Thyroid gland (tissue), 4 donors: ENCODE results near the gene SLC47A2. TPM values are rescaled to one million over a fixed set of nuclear protein-coding genes. Genes with fewer than 3 reads are reported as not detected.

Source experiments
- DNase-seq, 2 donors: peaks; one replicate each; pipeline ENCODE4 v3.0.0-alpha.2; 2019
- H3K27ac ChIP-seq, 3 donors: fragments of 200-600 bp; sonication (generic); 1 replicate in 2 of 3; 2 replicates in 1 of 3; pipeline ENCODE4 v1.5.1; 2016 to 2019; ENCODE audit warnings: mild to moderate bottlenecking in 1 of 3, moderate library complexity in 1 of 3
- H3K27me3 ChIP-seq: fragments of 200-600 bp; sonication (generic); one replicate; pipeline ENCODE4 v1.5.1; 2019
- H3K36me3 ChIP-seq, 2 donors: fragments of 200-600 bp; sonication (generic); one replicate each; pipeline ENCODE4 v1.5.1; 2016 to 2019
- H3K4me1 ChIP-seq, 2 donors: fragments of 200-600 bp; sonication (generic); one replicate each; pipeline ENCODE4 v1.5.1; 2017 to 2019
- H3K4me3 ChIP-seq, 3 donors: fragments of 200-600 bp; sonication (generic); replicated peaks in 1 of 3; 1 replicate in 2 of 3; 2 replicates in 1 of 3; pipeline ENCODE4 v1.5.1; 2016; ENCODE audit warnings: mild to moderate bottlenecking in 1 of 3
- H3K9me3 ChIP-seq: fragments of 200-600 bp; sonication (generic); one replicate; pipeline ENCODE4 v1.5.1; 2017
- POLR2A ChIP-seq, 2 donors: fragments of 450-650 bp; IDR thresholded peaks; one replicate each; pipeline ENCODE4 v1.6.1; 2017; ENCODE audit warnings: antibody characterized with exemption in 2 of 2, mild to moderate bottlenecking in 2 of 2, moderate library complexity in 1 of 2
- WGBS, 2 donors: methylation state at CpG; one replicate each; pipeline ENCODE4 v1.1.5; 2017; 5-methylcytosine and 5-hydroxymethylcytosine counted together
- intact Hi-C: fragments of 100-400 bp; cut with DNase I; formaldehyde crosslinking; loops from one replicate; pipeline ENCODE4 v1.15.1; 2023
- small RNA-seq: library from RNA; depleted of rRNA; stranded (forward); fragments of <200 nt; gene quantifications from one replicate; pipeline ENCODE3, GENCODE V24; 2016
- total RNA-seq, 4 donors: library from RNA; depleted of rRNA; stranded (reverse); fragments of >200 nt; gene quantifications; one replicate each; pipeline ENCODE4 v1.2.3, GENCODE V29; 2016
- TF ChIP-seq, protein P1 (sequence below), 6 experiments: fragments of 200-600 bp in 3 of 6; fragments of 450-650 bp in 3 of 6; sonication (generic) in 3 of 6; IDR thresholded peaks; one replicate each; pipeline ENCODE4 v1.5.1; 2016 to 2019; ENCODE audit warnings: antibody characterized with exemption in 6 of 6, mild to moderate bottlenecking in 2 of 6, inconsistent platforms in 1 of 6, moderate library complexity in 1 of 6

SLC47A2 gene
- total RNA-seq, 4 donors from 2014 or later: 0.45 to 1.4 TPM; not detected in 2

DNA sequence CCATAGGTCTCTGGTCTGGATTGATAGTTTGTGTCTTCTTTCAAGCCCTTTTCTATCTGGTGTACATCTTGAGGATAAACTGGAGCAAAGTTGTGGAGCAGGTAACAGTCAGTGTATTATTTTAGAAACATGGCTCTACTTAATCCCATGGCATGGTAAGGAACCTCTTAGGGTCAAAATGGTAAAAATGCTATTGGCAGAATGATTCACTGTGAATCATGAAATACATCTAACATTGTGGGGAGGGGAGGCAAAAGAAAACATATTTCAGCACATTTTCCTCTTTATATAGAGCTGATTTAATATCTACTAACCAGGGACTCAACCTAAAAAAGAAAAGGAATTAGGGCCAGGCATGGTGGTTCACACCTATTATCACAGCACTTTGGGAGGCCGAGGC is 85.7 kb downstream of the SLC47A2 start:
- WGBS, 2 donors: 90 to 96% methylated on average over 1 of the region's 1 CpG
- Histone ChIP-seq H3K27ac (no peak overlapping the region), H3K4me1 (no peaks in the 10 kb centered on the region), H3K36me3 (no peaks in the 10 kb centered on the region), H3K4me3 (no peak overlapping the region), H3K9me3 (no peaks in the 10 kb centered on the region), H3K27me3 (no peaks in the 10 kb centered on the region)
- intact Hi-C loops: loop anchor here (10.0 kb wide), 1 partner anchor 56 kb away; no protein-coding TSS in a partner anchor
- DNase-seq: no peak
- TF ChIP-seq, protein P1, sequence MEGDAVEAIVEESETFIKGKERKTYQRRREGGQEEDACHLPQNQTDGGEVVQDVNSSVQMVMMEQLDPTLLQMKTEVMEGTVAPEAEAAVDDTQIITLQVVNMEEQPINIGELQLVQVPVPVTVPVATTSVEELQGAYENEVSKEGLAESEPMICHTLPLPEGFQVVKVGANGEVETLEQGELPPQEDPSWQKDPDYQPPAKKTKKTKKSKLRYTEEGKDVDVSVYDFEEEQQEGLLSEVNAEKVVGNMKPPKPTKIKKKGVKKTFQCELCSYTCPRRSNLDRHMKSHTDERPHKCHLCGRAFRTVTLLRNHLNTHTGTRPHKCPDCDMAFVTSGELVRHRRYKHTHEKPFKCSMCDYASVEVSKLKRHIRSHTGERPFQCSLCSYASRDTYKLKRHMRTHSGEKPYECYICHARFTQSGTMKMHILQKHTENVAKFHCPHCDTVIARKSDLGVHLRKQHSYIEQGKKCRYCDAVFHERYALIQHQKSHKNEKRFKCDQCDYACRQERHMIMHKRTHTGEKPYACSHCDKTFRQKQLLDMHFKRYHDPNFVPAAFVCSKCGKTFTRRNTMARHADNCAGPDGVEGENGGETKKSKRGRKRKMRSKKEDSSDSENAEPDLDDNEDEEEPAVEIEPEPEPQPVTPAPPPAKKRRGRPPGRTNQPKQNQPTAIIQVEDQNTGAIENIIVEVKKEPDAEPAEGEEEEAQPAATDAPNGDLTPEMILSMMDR (IDR thresholded peaks at IDR 0.05): no peak
- TF ChIP-seq POLR2A (IDR thresholded peaks at IDR 0.05): no peak

DNA sequence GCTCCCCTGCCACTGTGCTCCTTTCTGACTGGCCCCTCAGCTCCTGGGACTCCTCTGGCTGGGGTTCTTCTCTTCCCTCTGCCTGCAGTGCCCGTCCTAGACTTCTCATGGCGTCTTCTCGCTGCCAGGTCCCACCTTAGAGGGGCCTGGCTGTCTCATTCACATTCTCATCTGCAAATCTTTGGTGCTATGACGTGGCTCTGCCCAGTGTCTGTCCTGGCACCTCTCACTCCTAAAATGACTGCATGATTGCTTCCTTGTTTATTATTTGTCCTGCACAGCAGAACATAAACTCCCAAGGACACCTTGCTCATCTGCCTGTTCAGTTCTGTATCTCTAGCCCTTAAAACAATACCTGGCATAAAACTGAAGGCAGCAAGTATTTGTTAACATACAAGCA is 86.3 kb downstream of the SLC47A2 start:
- Histone ChIP-seq H3K27me3 (no peaks in the 10 kb centered on the region), H3K4me1 (no peaks in the 10 kb centered on the region), H3K9me3 (no peaks in the 10 kb centered on the region), H3K4me3 (no peak overlapping the region), H3K27ac (no peak overlapping the region), H3K36me3 (no peaks in the 10 kb centered on the region)
- no peak for TF ChIP-seq POLR2A (IDR thresholded peaks at IDR 0.05)
- WGBS, 2 donors: 88 to 89% methylated on average over 4 of the region's 4 CpGs
- intact Hi-C loops: loop anchor here (10.0 kb wide), 1 partner anchor 55 kb away; no protein-coding TSS in a partner anchor
- no peak for DNase-seq

DNA sequence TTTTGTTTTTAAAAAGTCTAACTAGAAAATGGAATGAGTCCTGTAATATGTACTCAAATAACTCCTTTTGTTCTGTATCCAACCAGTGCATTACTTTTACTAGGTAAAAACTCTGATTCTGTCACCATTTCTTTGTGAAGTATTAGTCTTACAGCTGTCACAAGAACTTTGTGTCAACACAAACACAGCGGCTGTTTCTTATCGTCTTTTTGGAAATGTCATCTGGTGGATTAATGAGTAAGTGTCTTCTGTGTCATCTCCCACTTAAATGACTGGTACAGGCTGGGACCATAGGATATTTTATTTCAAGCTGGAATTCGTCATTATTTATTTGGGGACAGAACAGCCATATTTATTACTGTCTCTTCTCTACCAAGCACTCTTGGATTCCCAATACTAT is 86.9 kb downstream of the SLC47A2 start:
- Histone ChIP-seq H3K27me3 (no peaks in the 10 kb centered on the region), H3K4me3 (no peak overlapping the region), H3K4me1 (no peaks in the 10 kb centered on the region), H3K27ac (no peak overlapping the region), H3K36me3 (no peaks in the 10 kb centered on the region), H3K9me3 (no peaks in the 10 kb centered on the region)
- WGBS, 2 donors: 79 to 80% methylated on average over 3 of the region's 3 CpGs
- TF ChIP-seq POLR2A (IDR thresholded peaks at IDR 0.05): no peak
- TF ChIP-seq, protein P1 (IDR thresholded peaks at IDR 0.05): no peak
- DNase-seq: no peak
- intact Hi-C loops: no loop called here

Small RNA genes lying within 50 kb of the gene (small RNA-seq; reads per million reads assigned to genes)
- not detected for gene RF00322

Other genes starting within 250 kb of the SLC47A2 start
- gene SLC47A1, start 182.7 kb downstream of the SLC47A2 start, total RNA-seq: 10 to 100 TPM in 2 of 4 donors, 1 to 10 TPM in 2; 4.3 to 48.6 (median 11.8) TPM
- 100 to 1,000 TPM; 198 to 566 (median 366) TPM for gene ALDH3A2, start 67.8 kb downstream of the SLC47A2 start, total RNA-seq
- 1 to 10 TPM in 2 of 4 donors, under 1 TPM in 1, not detected in 1; 0.94 to 1.6 (median 1.1) TPM for gene ALDH3A1, start 31.7 kb upstream of the SLC47A2 start, total RNA-seq
- gene ULK2, start 151.4 kb upstream of the SLC47A2 start, total RNA-seq: 10 to 100 TPM; 15.8 to 22.6 (median 16.8) TPM